K562 (cell line): Measurements from ENCODE around the gene CEBPB.

Source experiments
- CBFB ChIP-seq: sonication (generic); formaldehyde crosslinking; IDR thresholded peaks from 2 replicates; pipeline ENCODE4 v1.4.0; 2020; ENCODE audit warnings: mild to moderate bottlenecking, missing genetic modification reagents
- CTCF ChIP-seq, 3 experiments: IDR thresholded peaks in 2 of 3; conservative IDR thresholded peaks in 1 of 3; 2 replicates each; pipeline ENCODE4 v1.5.1; 2011 to 2012; ENCODE audit warnings: low read length in 3 of 3, mild to moderate bottlenecking in 3 of 3, control low read depth in 2 of 3, improper control_type of control experiment in 1 of 3, inconsistent platforms in 1 of 3, low read depth in 1 of 3, mixed read lengths in 1 of 3, moderate library complexity in 1 of 3; ENCODE audit not compliant: insufficient read depth in 2 of 3
- ELK1 ChIP-seq: sonication (generic); formaldehyde crosslinking; IDR thresholded peaks from 2 replicates; pipeline ENCODE4 v1.8.1; 2022; ENCODE audit warnings: missing genetic modification reagents
- FOXM1 ChIP-seq, 2 experiments: fragments of 450-650 bp in 1 of 2; sonication (generic) in 1 of 2; formaldehyde crosslinking in 1 of 2; IDR thresholded peaks; 2 replicates each; pipeline versions ENCODE4 v1.6.1 to v1.9.0; 2017 to 2022; ENCODE audit warnings: low read depth in 2 of 2, mild to moderate bottlenecking in 2 of 2, missing genetic modification reagents in 1 of 2, moderate library complexity in 1 of 2
- POLR2A ChIP-seq: fragments of 450-650 bp; conservative IDR thresholded peaks from 2 replicates; pipeline ENCODE4 v1.6.1; 2016
- POLR2AphosphoS5 ChIP-seq: IDR thresholded peaks from 2 replicates; pipeline ENCODE4 v1.6.1; 2011; ENCODE audit warnings: mild to moderate bottlenecking, low read depth, low read length, moderate library complexity; ENCODE audit not compliant: control insufficient read depth, insufficient read depth
- SRF ChIP-seq, 2 experiments: fragments of 250-450, 450-650 bp in 1 of 2; sonication (Bioruptor Pico) in 1 of 2; sonication (generic) in 1 of 2; formaldehyde crosslinking; IDR thresholded peaks; 2 replicates each; pipeline versions ENCODE4 v1.5.0 to v1.5.1; 2020 to 2022; ENCODE audit warnings: mild to moderate bottlenecking in 1 of 2, missing genetic modification reagents in 1 of 2
- ZNF583 ChIP-seq: fragments of 250-450 bp; sonication (Bioruptor Pico); IDR thresholded peaks from 2 replicates; pipeline ENCODE4 v1.4.0; 2020

GRCh38 chr20:50191065-50191543 is 474 bp downstream of the CEBPB start:
- TF ChIP-seq ELK1 (CRISPR knock-in tag) (no peak), CBFB (CRISPR knock-in tag) (no peak), FOXM1 (IDR thresholded peaks at IDR 0.05; ENCODE audit: low read depth) (no peak), FOXM1 (CRISPR knock-in tag; IDR thresholded peaks at IDR 0.05; ENCODE audit: low read depth) (no peak), POLR2A (no peak), POLR2AphosphoS5 (peak; percentile 31; the same call in 1 of the 2 replicates), ZNF583 (CRISPR knock-in tag) (no peak), CTCF (IDR thresholded peaks at IDR 0.05 in 2 of 3, conservative IDR thresholded peaks at IDR 0.05 in 1 of 3; ENCODE audit: insufficient read depth in 2 of 3, low read depth in 1 of 3, low read length in 3 of 3) (no peak), SRF (CRISPR knock-in tag; IDR thresholded peaks at IDR 0.05) (no peak)
